ENCODE results near the gene MGMT. TPM values are rescaled to one million over a fixed set of nuclear protein-coding genes. Genes with fewer than 3 reads are reported as not detected.

The MGMT gene
- total and polyA plus RNA-seq, 2 donors (not counting 1 experiment from before 2014, with no cell fraction given), result 1.9 to 29.1 TPM

GRCh38 chr10:129695671-129696070, 228.6 kb downstream of the MGMT start:
- no peaks in the 10 kb centered on the region for H3K79me2 ChIP-seq (ENCODE audit: control insufficient read depth, insufficient read depth, low read length)
- no peak overlapping the region for H3K4me3 ChIP-seq (replicated peaks in 1 of 4; ENCODE audit: control extremely low read depth in 1 of 4, insufficient read depth in 1 of 4, low read depth in 3 of 4, low read length in 4 of 4)
- H3K9me3 ChIP-seq (ENCODE audit: control insufficient read depth, insufficient read depth, low read depth, low read length), result no peaks in the 10 kb centered on the region
- H3K27ac ChIP-seq (ENCODE audit: insufficient read depth, low read length), result no peak overlapping the region
- no peak overlapping the region for H2AFZ ChIP-seq (ENCODE audit: low read length)
- no peaks in the 10 kb centered on the region for H3K27me3 ChIP-seq (ENCODE audit: control insufficient read depth, insufficient read depth, low read length)
- no peaks in the 10 kb centered on the region for H4K20me1 ChIP-seq (ENCODE audit: control insufficient read depth, extremely low read depth, insufficient read depth, low read length)
- no peak for TF ChIP-seq EZH2 (IDR thresholded peaks at IDR 0.05; ENCODE audit: low read length, missing control alignments)
- no peak for TF ChIP-seq CTCF (conservative IDR thresholded peaks at IDR 0.05 in 1 of 2, IDR thresholded peaks at IDR 0.05 in 1 of 2; ENCODE audit: low read depth in 1 of 2, low read length in 2 of 2)
- H3K36me3 ChIP-seq (ENCODE audit: control insufficient read depth, insufficient read depth, low read length), result no peaks in the 10 kb centered on the region
- H3K4me1 ChIP-seq (ENCODE audit: control insufficient read depth, extremely low read depth, insufficient read depth, low read length), result no peaks in the 10 kb centered on the region
- H3K9ac ChIP-seq (ENCODE audit: insufficient read depth, low read length), result no peak overlapping the region
- no peak for DNase-seq (ENCODE audit: low read depth in 2 of 2)
- no peak overlapping the region for H3K4me2 ChIP-seq (ENCODE audit: extremely low read depth, insufficient read depth, low read length)

GRCh38 chr10:129696636-129697035, 229.6 kb downstream of the MGMT start:
- H3K9ac ChIP-seq (ENCODE audit: insufficient read depth, low read length), result no peak overlapping the region
- no peaks in the 10 kb centered on the region for H3K27me3 ChIP-seq (ENCODE audit: control insufficient read depth, insufficient read depth, low read length)
- no peaks in the 10 kb centered on the region for H3K79me2 ChIP-seq (ENCODE audit: control insufficient read depth, insufficient read depth, low read length)
- H3K4me1 ChIP-seq (ENCODE audit: control insufficient read depth, extremely low read depth, insufficient read depth, low read length), result no peaks in the 10 kb centered on the region
- no peaks in the 10 kb centered on the region for H4K20me1 ChIP-seq (ENCODE audit: control insufficient read depth, extremely low read depth, insufficient read depth, low read length)
- H3K4me3 ChIP-seq (replicated peaks in 1 of 4; ENCODE audit: control extremely low read depth in 1 of 4, insufficient read depth in 1 of 4, low read depth in 3 of 4, low read length in 4 of 4), result no peak overlapping the region
- no peak overlapping the region for H3K4me2 ChIP-seq (ENCODE audit: extremely low read depth, insufficient read depth, low read length)
- no peak overlapping the region for H3K27ac ChIP-seq (ENCODE audit: insufficient read depth, low read length)
- no peak for DNase-seq (ENCODE audit: low read depth in 2 of 2)
- TF ChIP-seq EZH2 (IDR thresholded peaks at IDR 0.05; ENCODE audit: low read length, missing control alignments), result no peak
- no peak for TF ChIP-seq CTCF (conservative IDR thresholded peaks at IDR 0.05 in 1 of 2, IDR thresholded peaks at IDR 0.05 in 1 of 2; ENCODE audit: low read depth in 1 of 2, low read length in 2 of 2)
- no peaks in the 10 kb centered on the region for H3K9me3 ChIP-seq (ENCODE audit: control insufficient read depth, insufficient read depth, low read depth, low read length)
- H3K36me3 ChIP-seq (ENCODE audit: control insufficient read depth, insufficient read depth, low read length), result no peaks in the 10 kb centered on the region
- H2AFZ ChIP-seq (ENCODE audit: low read length), result no peak overlapping the region

GRCh38 chr10:129697463-129698247, 230.6 kb downstream of the MGMT start:
- Histone ChIP-seq H2AFZ (ENCODE audit: low read length) (no peak overlapping the region), H3K79me2 (ENCODE audit: control insufficient read depth, insufficient read depth, low read length) (no peaks in the 10 kb centered on the region), H3K36me3 (ENCODE audit: control insufficient read depth, insufficient read depth, low read length) (no peaks in the 10 kb centered on the region), H3K4me3 (replicated peaks in 1 of 4; ENCODE audit: control extremely low read depth in 1 of 4, insufficient read depth in 1 of 4, low read depth in 3 of 4, low read length in 4 of 4) (no peak overlapping the region), H3K4me1 (ENCODE audit: control insufficient read depth, extremely low read depth, insufficient read depth, low read length) (no peaks in the 10 kb centered on the region), H3K9me3 (ENCODE audit: control insufficient read depth, insufficient read depth, low read depth, low read length) (no peaks in the 10 kb centered on the region), H3K27ac (ENCODE audit: insufficient read depth, low read length) (no peak overlapping the region), H3K4me2 (ENCODE audit: extremely low read depth, insufficient read depth, low read length) (no peak overlapping the region), H3K27me3 (ENCODE audit: control insufficient read depth, insufficient read depth, low read length) (no peaks in the 10 kb centered on the region), H4K20me1 (ENCODE audit: control insufficient read depth, extremely low read depth, insufficient read depth, low read length) (no peaks in the 10 kb centered on the region), H3K9ac (ENCODE audit: insufficient read depth, low read length) (no peak overlapping the region)
- DNase-seq (ENCODE audit: low read depth in 2 of 2), result no peak
- TF ChIP-seq CTCF (conservative IDR thresholded peaks at IDR 0.05 in 1 of 2, IDR thresholded peaks at IDR 0.05 in 1 of 2; ENCODE audit: low read depth in 1 of 2, low read length in 2 of 2), result no peak
- no peak for TF ChIP-seq EZH2 (IDR thresholded peaks at IDR 0.05; ENCODE audit: low read length, missing control alignments)

Data from fibroblast of lung (primary cell).